Measurements from ENCODE around the gene NIPAL4. TPM values are rescaled to one million over a fixed set of nuclear protein-coding genes. Genes with fewer than 3 reads are reported as not detected.

The NIPAL4 gene
- total RNA-seq, 6 experiments from 2014 or later = 0.07 TPM; not detected in 5

DNA sequence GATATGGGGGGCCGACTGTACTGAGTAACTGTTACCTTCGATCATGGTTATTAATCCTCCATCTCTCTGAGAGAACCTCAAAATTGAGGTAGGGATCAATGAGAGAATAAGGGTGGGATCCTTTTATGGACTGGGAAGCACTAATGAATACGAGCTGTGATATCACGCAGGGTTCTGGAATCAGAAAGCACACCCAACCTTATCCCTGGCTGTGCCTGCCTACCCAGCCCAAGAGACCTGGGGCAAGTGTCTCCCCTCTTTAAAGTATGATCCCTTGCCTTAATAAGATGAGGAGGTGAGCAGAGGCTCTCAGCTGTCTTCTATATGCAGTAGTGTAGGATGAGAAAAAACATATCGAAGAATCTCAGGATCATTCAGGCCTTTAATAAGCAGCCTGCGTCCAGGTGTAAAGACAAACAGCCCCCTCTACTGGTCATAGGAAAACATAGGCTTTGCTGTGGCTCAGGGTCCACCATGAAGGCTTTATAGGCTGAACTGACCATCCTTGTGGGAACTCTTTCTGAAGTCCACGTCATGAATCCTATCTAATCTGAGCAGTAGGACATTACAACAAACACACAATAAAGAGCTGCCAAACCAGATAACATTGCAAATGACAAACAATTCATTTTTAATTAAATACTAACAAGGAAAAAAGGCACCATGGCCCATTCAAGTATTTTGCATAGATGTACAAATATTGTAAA lies 16.8 kb downstream of the NIPAL4 start:
- no peaks in the 10 kb centered on the region for H3K9me3 ChIP-seq
- DNase-seq (no peak), ATAC-seq (peak; percentile 34 to 38 (median 36))
- TF ChIP-seq POLR2A (IDR thresholded peaks at IDR 0.05) (no peak), CTCF (IDR thresholded peaks at IDR 0.05) (peak; percentile 56 to 77 (median 66))
- H3K36me3 ChIP-seq = no peaks in the 10 kb centered on the region
- no peaks in the 10 kb centered on the region for H3K27me3 ChIP-seq
- WGBS (ENCODE audit: insufficient coverage, low coverage, low lambda C conversion rate, missing lambda C conversion rate) = 61% methylated on average over 7 of the region's 7 CpGs
- no peak overlapping the region for H3K4me3 ChIP-seq
- H3K27ac ChIP-seq = peak overlapping the region in 1 of 3 donors; percentile 89
- H3K4me1 ChIP-seq = peaks cover 0 to 33% (median 15%) of the 10 kb centered on the region in 4 donors
- intact Hi-C loops (cut with DNase I) = no loop called here

GRCh38 chr5:157477814-157478494 lies 17.9 kb downstream of the NIPAL4 start:
- ATAC-seq (peak; percentile 63 to 75 (median 72)), DNase-seq (peak; percentile 52 to 76 (median 75))
- intact Hi-C loops (cut with DNase I) = no loop called here

GRCh38 chr5:157478726-157479125 lies 18.7 kb downstream of the NIPAL4 start:
- H3K27ac ChIP-seq = peak overlapping the region in 2 of 3 donors; percentile 57 to 89
- no peaks in the 10 kb centered on the region for H3K27me3 ChIP-seq
- ATAC-seq = no peak
- no peak for DNase-seq
- no peak for TF ChIP-seq CTCF (IDR thresholded peaks at IDR 0.05)
- TF ChIP-seq POLR2A (IDR thresholded peaks at IDR 0.05) = no peak
- peaks cover 0 to 3% (median 0%) of the 10 kb centered on the region in 4 donors for H3K36me3 ChIP-seq
- 79% methylated on average over 2 of the region's 2 CpGs for WGBS (ENCODE audit: insufficient coverage, low coverage, low lambda C conversion rate, missing lambda C conversion rate)
- H3K4me3 ChIP-seq = no peak overlapping the region
- peaks cover 0 to 33% (median 15%) of the 10 kb centered on the region in 4 donors for H3K4me1 ChIP-seq
- intact Hi-C loops (cut with DNase I) = no loop called here
- H3K9me3 ChIP-seq = no peaks in the 10 kb centered on the region

More at GRCh38 chr5:157477814-157478494, 17.9 kb downstream of the NIPAL4 start:
- TF ChIP-seq CTCF (IDR thresholded peaks at IDR 0.05) (no peak), POLR2A (IDR thresholded peaks at IDR 0.05) (no peak)
- H3K27ac ChIP-seq = peak overlapping the region in 2 of 3 donors; percentile 33 to 89
- WGBS (ENCODE audit: insufficient coverage, low coverage, low lambda C conversion rate, missing lambda C conversion rate) = 20% methylated on average over 5 of the region's 5 CpGs
- peaks cover 0 to 33% (median 15%) of the 10 kb centered on the region in 4 donors for H3K4me1 ChIP-seq
- no peaks in the 10 kb centered on the region for H3K36me3 ChIP-seq
- H3K27me3 ChIP-seq = no peaks in the 10 kb centered on the region
- H3K4me3 ChIP-seq = no peak overlapping the region
- no peaks in the 10 kb centered on the region for H3K9me3 ChIP-seq

DNA sequence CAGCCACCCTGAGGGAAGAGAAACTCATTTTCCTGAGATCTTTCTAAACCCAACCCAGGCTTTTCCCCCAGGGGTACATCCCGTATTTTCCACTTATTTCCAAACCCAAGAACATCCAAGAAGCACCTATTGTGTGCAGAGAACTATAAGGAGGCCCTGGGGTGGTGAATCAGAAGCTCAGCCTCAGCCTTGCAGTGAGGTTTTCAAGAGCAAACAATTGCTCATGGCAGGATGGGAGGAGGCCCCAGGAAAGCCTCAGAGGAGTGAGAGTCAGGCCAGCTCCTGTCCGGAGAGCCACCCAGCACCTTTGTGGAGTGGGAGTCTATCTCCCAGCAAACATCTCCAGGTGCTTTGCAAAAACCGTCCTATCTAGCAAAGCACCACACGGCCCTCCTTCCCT lies 19.2 kb downstream of the NIPAL4 start:
- ATAC-seq = peak; percentile 3 to 42 (median 18)

More for the DNA sequence above, 19.2 kb downstream of the NIPAL4 start:
- TF ChIP-seq POLR2A (IDR thresholded peaks at IDR 0.05) (no peak), CTCF (IDR thresholded peaks at IDR 0.05) (no peak)
- H3K9me3 ChIP-seq = no peaks in the 10 kb centered on the region
- H3K4me3 ChIP-seq = no peak overlapping the region
- intact Hi-C loops (cut with DNase I) = no loop called here
- peaks cover 0 to 34% (median 15%) of the 10 kb centered on the region in 4 donors for H3K4me1 ChIP-seq
- H3K27ac ChIP-seq = peak overlapping the region; percentile 12 to 89 (median 57)
- H3K36me3 ChIP-seq = peaks cover 0 to 3% (median 0%) of the 10 kb centered on the region in 4 donors
- no peak for DNase-seq
- WGBS (ENCODE audit: insufficient coverage, low coverage, low lambda C conversion rate, missing lambda C conversion rate) = 50% methylated on average over 1 of the region's 4 CpGs
- H3K27me3 ChIP-seq = no peaks in the 10 kb centered on the region

All from right lobe of liver (tissue), 6 donors.